Measurements from ENCODE around the gene NGF.
A peak's percentile ranks its signal among the peaks of the same experiment; 100 is the strongest.

DNA sequence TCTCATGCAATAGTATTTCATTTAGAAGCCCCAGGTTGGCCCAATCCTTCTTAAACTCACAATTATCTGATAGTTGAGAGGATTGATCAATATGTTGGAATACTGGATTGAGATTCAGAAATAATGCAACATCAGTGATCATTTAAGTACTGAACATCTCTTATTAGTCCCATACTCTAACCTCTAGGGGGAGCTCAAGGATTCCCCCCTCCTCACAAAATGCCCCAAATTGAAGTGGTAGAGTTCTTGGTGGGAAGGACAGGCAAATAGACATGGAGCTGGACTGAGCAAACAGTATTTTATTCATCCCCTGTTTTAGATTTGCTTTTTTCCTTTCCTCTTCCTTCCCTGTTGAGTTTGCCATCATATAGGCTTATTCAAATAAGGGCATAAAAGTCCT, 62.8 kb downstream of the NGF start:
- TF ChIP-seq EZH2 (IDR thresholded peaks at IDR 0.05; ENCODE audit: borderline replicate concordance, low read depth, low read length, poor library complexity, severe bottlenecking): no peak
- TF ChIP-seq, protein P1, sequence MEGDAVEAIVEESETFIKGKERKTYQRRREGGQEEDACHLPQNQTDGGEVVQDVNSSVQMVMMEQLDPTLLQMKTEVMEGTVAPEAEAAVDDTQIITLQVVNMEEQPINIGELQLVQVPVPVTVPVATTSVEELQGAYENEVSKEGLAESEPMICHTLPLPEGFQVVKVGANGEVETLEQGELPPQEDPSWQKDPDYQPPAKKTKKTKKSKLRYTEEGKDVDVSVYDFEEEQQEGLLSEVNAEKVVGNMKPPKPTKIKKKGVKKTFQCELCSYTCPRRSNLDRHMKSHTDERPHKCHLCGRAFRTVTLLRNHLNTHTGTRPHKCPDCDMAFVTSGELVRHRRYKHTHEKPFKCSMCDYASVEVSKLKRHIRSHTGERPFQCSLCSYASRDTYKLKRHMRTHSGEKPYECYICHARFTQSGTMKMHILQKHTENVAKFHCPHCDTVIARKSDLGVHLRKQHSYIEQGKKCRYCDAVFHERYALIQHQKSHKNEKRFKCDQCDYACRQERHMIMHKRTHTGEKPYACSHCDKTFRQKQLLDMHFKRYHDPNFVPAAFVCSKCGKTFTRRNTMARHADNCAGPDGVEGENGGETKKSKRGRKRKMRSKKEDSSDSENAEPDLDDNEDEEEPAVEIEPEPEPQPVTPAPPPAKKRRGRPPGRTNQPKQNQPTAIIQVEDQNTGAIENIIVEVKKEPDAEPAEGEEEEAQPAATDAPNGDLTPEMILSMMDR (conservative IDR thresholded peaks at IDR 0.05; ENCODE audit: low read depth, low read length): peak; percentile 70

All from A673 (cell line).